OCI-LY7 (cell line): Measurements from ENCODE around the gene EHMT2.

Experiments
- CTCF ChIP-seq: fragments of 200-600 bp; sonication (generic); conservative IDR thresholded peaks from 2 replicates; pipeline ENCODE4 v1.5.1; 2014; ENCODE audit warnings: mild to moderate bottlenecking, antibody characterized with exemption, low read length, moderate library complexity, mixed read lengths
- EZH2phosphoT487 ChIP-seq: fragments of 200-600 bp; sonication (generic); IDR thresholded peaks from 2 replicates; pipeline ENCODE4 v1.6.1; 2018; ENCODE audit warnings: low read depth, borderline replicate concordance, mild to moderate bottlenecking, mixed run types, antibody characterized with exemption, low read length, moderate library complexity, mixed read lengths

- 0 out of 2 replicates have a peak, but pooled peaks have one; percentile 25 for TF ChIP-seq CTCF
- TF ChIP-seq EZH2phosphoT487 = no peak
These were observed 999 bp upstream of the EHMT2 start for GRCh38 chr6:31898383-31899011.
